Testis (tissue), 2 donors: ENCODE data around the gene HES4.

ENCODE experiments used
- CTCF ChIP-seq, 3 experiments: fragments of 450-650 bp in 2 of 3; fragments of 200-600 bp in 1 of 3; sonication (generic) in 1 of 3; IDR thresholded peaks; one replicate each; pipeline ENCODE4 v1.5.1; 2016 to 2019; ENCODE audit warnings: antibody characterized with exemption in 3 of 3, mild to moderate bottlenecking in 2 of 3, moderate library complexity in 1 of 3
- POLR2A ChIP-seq: fragments of 450-650 bp; IDR thresholded peaks from one replicate; pipeline ENCODE4 v1.6.1; 2017; ENCODE audit warnings: antibody characterized with exemption, mild to moderate bottlenecking, moderate library complexity

GRCh38 chr1:980137-980571 is 19.7 kb downstream of the HES4 start:
- no peak for TF ChIP-seq CTCF (IDR thresholded peaks at IDR 0.05)
- no peak for TF ChIP-seq POLR2A
